Heart right ventricle (tissue), 16 donors: ENCODE data around the gene PTTG1IP. TPM values are rescaled to one million over a fixed set of nuclear protein-coding genes. Genes with fewer than 3 reads are reported as not detected.

Experiments
- ATAC-seq, 8 donors: fragments of 200-7000 bp; cut with Tn5 transposase; one replicate each; pipeline ENCODE4 v1.9.1; 2020; ENCODE audit warnings: mild to moderate bottlenecking in 8 of 8, moderate library complexity in 8 of 8, moderate number of reproducible peaks in 1 of 8
- DNase-seq, 2 donors: peaks; one replicate each; pipeline ENCODE4 v3.0.0-alpha.2; 2020
- H3K27ac ChIP-seq, 10 donors: fragments of 200-600 bp; sonication (generic) in 2 of 10; one replicate each; pipeline versions ENCODE4 v1.5.0 to v1.8.0; 2020 to 2022; ENCODE audit warnings: mild to moderate bottlenecking in 3 of 10
- H3K27me3 ChIP-seq, 7 donors: fragments of 200-600 bp; one replicate each; pipeline ENCODE4 v1.8.0; 2021 to 2022; ENCODE audit warnings: mild to moderate bottlenecking in 2 of 7
- H3K36me3 ChIP-seq, 9 donors: fragments of 200-600 bp; sonication (generic) in 1 of 9; one replicate each; pipeline versions ENCODE4 v1.5.0 to v1.8.0; 2020 to 2022; ENCODE audit warnings: mild to moderate bottlenecking in 2 of 9
- H3K4me1 ChIP-seq, 9 donors: fragments of 200-600 bp; sonication (generic) in 1 of 9; one replicate each; pipeline versions ENCODE4 v1.5.0 to v1.8.0; 2020 to 2022; ENCODE audit warnings: mild to moderate bottlenecking in 4 of 9
- H3K4me3 ChIP-seq, 10 donors: fragments of 200-600 bp; sonication (generic) in 2 of 10; one replicate each; pipeline versions ENCODE4 v1.5.0 to v1.8.0; 2020 to 2022; ENCODE audit warnings: mild to moderate bottlenecking in 7 of 10, moderate library complexity in 2 of 10
- H3K9me3 ChIP-seq, 11 donors: fragments of 200-600 bp in 10 of 11; sonication (generic) in 2 of 11; one replicate each; pipeline versions ENCODE4 v1.5.0 to v1.8.0; 2013 to 2022; ENCODE audit warnings: mild to moderate bottlenecking in 2 of 11, control low read depth in 1 of 11, moderate library complexity in 1 of 11
- CTCF ChIP-seq, 9 donors: fragments of 200-600 bp; sonication (generic) in 2 of 9; IDR thresholded peaks; one replicate each; pipeline versions ENCODE4 v1.5.0 to v1.8.0; 2021 to 2022; ENCODE audit warnings: antibody characterized with exemption in 9 of 9, mild to moderate bottlenecking in 5 of 9, moderate library complexity in 1 of 9
- whole genome bisulfite sequencing, 2 donors: extraction: QIAGEN DNeasy Blood & Tissue Kit; methylation state at CpG; one replicate each; pipeline ENCODE4 v1.1.7; 2013; ENCODE audit warnings: inconsistent platforms in 1 of 2; 5-methylcytosine and 5-hydroxymethylcytosine counted together
- intact Hi-C, 10 donors: fragments of 100-400 bp; cut with DNase I; formaldehyde crosslinking; loops; one replicate each; pipeline versions ENCODE4 v1.11.1 to v1.14.2; 2022
- polyA plus RNA-seq, 2 donors: library from polyadenylated mRNA; stranded (reverse); fragments of 200-250 nt; gene quantifications; one replicate each; pipeline ENCODE4 v1.2.3, GENCODE V29; 2013
- total RNA-seq, 10 donors: library from RNA; stranded (reverse); fragmentation: NEBNext Ultra II Directional in 3 of 10; extraction: Animal tissue kit (Norgen Biotek cat#: 25700) in 3 of 10; gene quantifications; one replicate each; pipeline versions ENCODE4 v1.2.1 to v1.2.4, GENCODE V29; 2021 to 2023
- donor health status: Arrhythmogenic right ventricular cardiomyopathy.
- donor health status: ischemic (EF 13 %, LVEDD 7.1; RV severe dilation, severe dysfunction).
- donor health status: healthy with polysubstance abuse.
- donor health status: DM: no; HTN: yes; CAD: no.
- donor health status: DM: no; HTN: no; CAD: no.
- donor health status: ischemic (EF 25% LVEDD 6.9; RV normal size, moderate dysfunction).
- donor health status: ischemic (EF 25% LVEDD 5.7; RV mildly dilated, moderate dysfunction).
- donor health status: healthy.
- donor health status: DM: yes; HTN: yes; CAD: no.
- donor health status: Ischemic cardiomyopathy.
- donor health status: ischemic (EF 35%, LVEDD 5.7; RV mildly dilated, moderate dysfunction).
- donor health status: nonischemic (EF 11% LVEDD 7.7; RV severe dilation, severe dysfunction).
- donor health status: DM: yes; HTN: yes; CAD: no.
- donor health status: PGD.
- donor health status: ischemic (EF 29% LVEDD 5.4; RV normal size, mild dysfunction).
- donor health status: nonischemic (EF 23%, LVEDD 6.1; RV moderate dilation, normal function).

Gene PTTG1IP
- total and polyA plus RNA-seq, 12 donors, result 109 to 188 (median 148) TPM

- no peaks in the 10 kb centered on the region for H3K27me3 ChIP-seq
- no peaks in the 10 kb centered on the region for H3K9me3 ChIP-seq
- no peak overlapping the region for H3K4me3 ChIP-seq
- intact Hi-C loops, result no loop called here
- H3K4me1 ChIP-seq, result peaks cover 0 to 10% (median 5%) of the 10 kb centered on the region in 9 donors
- DNase-seq (no peak), ATAC-seq (no peak)
- no peak for TF ChIP-seq CTCF (IDR thresholded peaks at IDR 0.05)
- H3K36me3 ChIP-seq, result no peaks in the 10 kb centered on the region
- 90 to 92% methylated on average over 9 of the region's 9 CpGs for WGBS, 2 donors
- no peak overlapping the region for H3K27ac ChIP-seq
Measured at GRCh38 chr21:44838951-44839350, 34.5 kb downstream of the PTTG1IP start.

DNA sequence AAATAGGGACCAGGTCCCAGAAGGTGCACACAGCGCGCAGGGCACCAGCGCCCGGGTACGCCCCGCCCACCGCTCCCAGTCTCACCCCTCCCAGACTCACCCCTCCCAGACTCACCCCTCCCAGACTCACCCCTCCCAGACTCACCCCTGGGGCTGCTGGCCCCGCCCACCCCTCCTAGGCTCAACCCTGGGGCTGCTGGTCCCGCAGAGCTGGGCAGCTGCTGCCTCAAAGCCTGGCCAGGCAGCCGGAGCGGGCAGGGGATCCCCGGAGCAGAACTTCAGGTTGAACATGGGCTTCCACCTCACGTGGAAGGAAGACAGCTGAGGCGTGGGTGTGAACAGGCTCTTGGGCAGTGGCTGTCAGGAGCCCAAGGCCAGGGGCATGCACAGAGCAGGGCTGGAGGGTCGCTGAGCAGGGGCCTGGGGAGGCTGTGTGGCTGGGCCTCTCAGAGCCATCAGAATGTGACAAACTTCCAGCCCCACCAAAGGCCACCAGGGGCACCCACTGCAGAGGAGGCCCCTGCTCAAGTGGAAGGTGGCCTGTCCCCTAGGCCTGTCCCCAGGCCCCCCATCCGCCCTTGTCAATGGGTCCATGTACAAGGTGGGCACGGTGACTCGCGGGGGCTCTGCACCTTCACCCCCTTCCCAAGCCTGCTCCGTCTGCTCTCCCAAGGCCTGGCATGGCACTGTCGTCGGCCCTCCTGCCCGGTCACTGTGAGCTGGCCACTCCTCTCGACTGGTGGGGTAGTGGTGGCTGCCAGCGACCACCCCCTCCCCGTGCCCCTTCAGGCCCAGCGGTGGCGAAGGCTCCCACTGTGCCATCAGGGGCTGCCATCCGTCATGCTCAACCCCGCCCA, 35.2 kb downstream of the PTTG1IP start:
- Histone ChIP-seq H3K9me3 (no peaks in the 10 kb centered on the region), H3K4me3 (no peak overlapping the region), H3K27ac (no peak overlapping the region), H3K27me3 (no peaks in the 10 kb centered on the region), H3K36me3 (no peaks in the 10 kb centered on the region), H3K4me1 (peaks cover 0 to 10% (median 5%) of the 10 kb centered on the region in 9 donors)
- intact Hi-C loops, result no loop called here
- no peak for TF ChIP-seq CTCF (IDR thresholded peaks at IDR 0.05)
- ATAC-seq (peak in 1 of 8 donors; percentile 25), DNase-seq (no peak)
- WGBS, 2 donors, result 86 to 91% methylated on average over 29 to 30 of the region's 30 CpGs

DNA sequence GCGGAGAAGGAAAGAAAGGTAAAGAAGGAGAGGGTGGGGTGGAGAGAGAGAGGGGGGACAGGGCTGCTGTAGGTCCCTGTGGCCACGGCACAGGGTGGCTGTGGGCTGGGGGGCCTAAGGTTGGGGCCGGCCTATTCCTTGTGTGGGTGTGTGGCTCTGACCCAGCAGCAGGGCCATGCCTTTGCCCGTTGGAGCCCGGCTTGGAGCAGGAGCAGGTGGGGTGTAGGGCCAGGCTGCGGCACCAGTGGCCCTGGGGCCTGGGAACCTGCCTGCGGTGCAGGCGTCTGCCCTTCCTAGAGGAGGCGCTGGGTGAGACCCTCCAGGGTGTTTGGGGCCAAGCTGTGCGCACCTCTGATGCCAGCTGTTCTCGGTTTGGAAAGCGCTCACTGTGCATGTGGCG, 36.0 kb downstream of the PTTG1IP start:
- peak in 1 of 8 donors; percentile 36 for ATAC-seq
- Histone ChIP-seq H3K4me1 (peaks cover 0 to 10% (median 5%) of the 10 kb centered on the region in 9 donors), H3K9me3 (no peaks in the 10 kb centered on the region), H3K27ac (no peak overlapping the region), H3K4me3 (no peak overlapping the region), H3K36me3 (no peaks in the 10 kb centered on the region), H3K27me3 (no peaks in the 10 kb centered on the region)
- DNase-seq, result no peak
- TF ChIP-seq CTCF (IDR thresholded peaks at IDR 0.05), result no peak
- intact Hi-C loops, result no loop called here
- WGBS, 2 donors, result 84 to 93% methylated on average over 13 of the region's 13 CpGs

DNA sequence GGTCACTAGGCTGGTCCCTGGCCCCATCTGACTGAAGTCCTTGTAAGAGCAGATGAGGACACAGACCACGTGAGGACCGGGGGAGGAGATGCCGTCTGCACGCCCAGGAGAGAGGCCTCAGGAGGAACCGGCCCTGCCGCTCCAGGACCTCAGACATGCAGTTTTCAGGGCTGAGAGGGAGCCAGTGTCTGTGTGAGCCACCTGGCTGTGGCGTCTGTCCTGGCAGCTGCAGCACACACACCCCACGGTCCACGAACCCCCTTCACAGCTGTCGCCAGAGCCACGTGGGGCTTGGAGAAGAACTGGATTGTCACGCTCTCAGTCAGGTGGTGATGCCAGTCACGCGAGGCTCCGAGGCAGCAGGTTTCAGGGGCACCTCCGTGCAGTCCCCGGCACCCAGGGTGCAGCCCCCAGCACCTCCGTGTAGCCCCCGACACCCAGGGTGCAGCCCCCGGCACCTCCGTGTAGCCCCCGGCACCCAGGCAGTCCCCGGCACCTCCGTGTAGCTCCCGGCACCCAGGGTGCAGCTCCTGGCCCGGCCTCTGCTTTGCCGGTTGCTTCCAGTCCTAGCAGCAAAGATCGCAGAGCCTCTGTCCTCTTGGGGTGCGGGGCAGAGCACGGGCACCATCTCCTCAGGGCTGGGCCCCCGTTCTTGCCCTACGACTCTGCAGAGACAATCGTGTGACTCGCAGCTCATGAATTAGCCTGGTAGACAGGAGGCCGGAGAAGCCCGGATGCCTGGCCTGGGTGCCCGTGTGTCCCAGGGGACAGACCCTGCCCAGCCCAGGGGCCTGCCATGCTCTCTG, 36.6 kb downstream of the PTTG1IP start:
- peak in 1 of 2 donors; percentile 41 for DNase-seq
- Histone ChIP-seq H3K36me3 (no peaks in the 10 kb centered on the region), H3K9me3 (no peaks in the 10 kb centered on the region), H3K4me3 (no peak overlapping the region), H3K27me3 (no peaks in the 10 kb centered on the region), H3K4me1 (peaks cover 0 to 10% (median 5%) of the 10 kb centered on the region in 9 donors), H3K27ac (no peak overlapping the region)
- intact Hi-C loops, result no loop called here
- TF ChIP-seq CTCF (IDR thresholded peaks at IDR 0.05), result no peak
- 64 to 67% methylated on average over 37 of the region's 37 CpGs for WGBS, 2 donors
- peak in 6 of 8 donors; percentile 24 to 83 (median 64) for ATAC-seq
